Right lobe of liver (tissue), 4 donors: ENCODE results near the gene DTL.

Experiments
- POLR2A ChIP-seq: fragments of 450-650 bp; IDR thresholded peaks from one replicate; pipeline ENCODE4 v1.6.1; 2017; ENCODE audit warnings: antibody characterized with exemption, mild to moderate bottlenecking
- TF ChIP-seq, protein P1 (sequence below), 4 donors: fragments of 200-600 bp in 3 of 4; fragments of 450-650 bp in 1 of 4; IDR thresholded peaks; one replicate each; pipeline versions ENCODE4 v1.5.1 to v1.8.0; 2016 to 2022; ENCODE audit warnings: antibody characterized with exemption in 4 of 4, mild to moderate bottlenecking in 2 of 4
- donor health status: DM: no; HTN: no; CAD: no.
- donor health status: DM: no; HTN: no; CAD: no.
- donor health status: DM: no; HTN: yes; CAD: no.

DNA sequence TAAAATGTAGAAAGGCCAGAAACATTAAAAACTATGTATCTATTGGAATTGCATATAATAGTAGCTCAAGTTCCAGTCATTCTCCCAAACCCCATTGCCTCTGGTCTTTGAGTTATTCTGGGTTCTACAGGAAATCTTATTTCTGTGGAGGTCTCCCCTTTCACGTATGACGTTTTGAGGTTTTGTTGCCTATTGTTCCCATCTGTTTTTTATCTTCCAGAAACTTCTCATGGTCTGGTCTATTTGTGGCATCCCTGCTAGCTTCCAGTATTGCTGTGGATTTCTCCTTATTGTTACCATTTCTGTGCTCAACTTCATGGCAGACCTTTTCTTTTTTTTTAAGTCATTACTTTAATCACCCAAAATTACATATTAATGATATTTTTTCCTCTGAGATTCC, 43.3 kb downstream of the DTL start:
- TF ChIP-seq POLR2A: no peak
- TF ChIP-seq, protein P1, sequence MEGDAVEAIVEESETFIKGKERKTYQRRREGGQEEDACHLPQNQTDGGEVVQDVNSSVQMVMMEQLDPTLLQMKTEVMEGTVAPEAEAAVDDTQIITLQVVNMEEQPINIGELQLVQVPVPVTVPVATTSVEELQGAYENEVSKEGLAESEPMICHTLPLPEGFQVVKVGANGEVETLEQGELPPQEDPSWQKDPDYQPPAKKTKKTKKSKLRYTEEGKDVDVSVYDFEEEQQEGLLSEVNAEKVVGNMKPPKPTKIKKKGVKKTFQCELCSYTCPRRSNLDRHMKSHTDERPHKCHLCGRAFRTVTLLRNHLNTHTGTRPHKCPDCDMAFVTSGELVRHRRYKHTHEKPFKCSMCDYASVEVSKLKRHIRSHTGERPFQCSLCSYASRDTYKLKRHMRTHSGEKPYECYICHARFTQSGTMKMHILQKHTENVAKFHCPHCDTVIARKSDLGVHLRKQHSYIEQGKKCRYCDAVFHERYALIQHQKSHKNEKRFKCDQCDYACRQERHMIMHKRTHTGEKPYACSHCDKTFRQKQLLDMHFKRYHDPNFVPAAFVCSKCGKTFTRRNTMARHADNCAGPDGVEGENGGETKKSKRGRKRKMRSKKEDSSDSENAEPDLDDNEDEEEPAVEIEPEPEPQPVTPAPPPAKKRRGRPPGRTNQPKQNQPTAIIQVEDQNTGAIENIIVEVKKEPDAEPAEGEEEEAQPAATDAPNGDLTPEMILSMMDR (IDR thresholded peaks at IDR 0.05): no peak
